ENCODE measurements around the gene DOK4. TPM values are rescaled to one million over a fixed set of nuclear protein-coding genes. Genes with fewer than 3 reads are reported as not detected.

The DOK4 gene
- total and polyA plus RNA-seq, 2 donors (not counting 1 experiment from before 2014, with no cell fraction given): 1.6 to 2.5 TPM

DNA sequence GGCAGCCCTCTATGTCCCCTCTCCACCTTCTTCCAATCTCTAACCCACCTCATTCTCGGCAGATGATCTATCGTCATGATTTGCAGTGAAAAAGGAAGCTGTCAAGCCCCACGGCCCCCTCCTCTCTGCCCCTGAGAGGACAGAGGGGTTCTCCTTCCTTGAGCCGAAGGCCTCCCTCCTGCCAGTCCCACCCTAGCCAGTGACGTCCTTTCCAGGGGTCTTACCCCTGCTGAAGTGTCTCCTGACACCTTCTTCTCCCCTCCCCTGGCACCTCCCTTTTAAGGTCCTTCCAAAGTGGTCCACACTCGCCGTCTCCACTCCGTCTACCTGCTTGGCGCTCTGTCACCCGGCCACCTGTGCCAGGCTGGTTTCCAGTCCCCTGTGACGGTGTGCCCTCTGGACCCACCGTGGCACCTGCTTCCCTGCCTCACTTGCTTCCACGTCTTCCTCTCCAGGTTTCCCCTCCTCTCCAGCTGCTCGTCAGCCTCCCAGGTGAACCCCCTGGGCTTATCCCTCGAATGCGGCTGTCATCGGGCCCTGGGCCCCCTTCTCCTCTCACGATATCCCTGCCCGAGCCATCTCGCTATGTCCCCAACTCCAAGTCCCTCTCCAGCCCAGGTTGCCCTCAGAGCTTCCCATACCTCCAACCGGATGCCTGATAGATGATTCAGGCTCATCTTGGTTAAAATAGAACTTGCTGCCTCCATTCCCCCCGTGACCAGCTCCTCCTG, 44.4 kb upstream of the DOK4 start:
- no peak for ATAC-seq (ENCODE audit: low read depth)
- Histone ChIP-seq H3K9me3 (ENCODE audit: control extremely low read depth in 1 of 3, control insufficient read depth in 2 of 3, insufficient read depth in 1 of 3, low read length in 2 of 3) (peaks cover 0 to 3% (median 0%) of the 10 kb centered on the region in 3 donors), H3K36me3 (replicated peaks in 1 of 2; ENCODE audit: control extremely low read depth in 1 of 2, control insufficient read depth in 1 of 2, extremely low read depth in 1 of 2, insufficient read depth in 2 of 2, low read length in 1 of 2) (peaks cover 0 to 7% of the 10 kb centered on the region in 2 experiments), H3K4me3 (ENCODE audit: control extremely low read depth in 1 of 5, extremely low read depth in 1 of 5, insufficient read depth in 1 of 5, low read depth in 2 of 5, low read length in 4 of 5) (peak overlapping the region in 4 of 5 experiments; percentile 4 to 20 (median 10)), H3K27me3 (replicated peaks in 1 of 4; ENCODE audit: control extremely low read depth in 1 of 4, control insufficient read depth in 3 of 4, insufficient read depth in 4 of 4, low read length in 3 of 4) (no peaks in the 10 kb centered on the region), H3K4me2 (replicated peaks; ENCODE audit: low read depth, low read length, poor library complexity, severe bottlenecking) (peak overlapping the region; percentile 77), H3K4me1 (ENCODE audit: control insufficient read depth in 2 of 2, insufficient read depth in 2 of 2, low read length in 2 of 2) (peaks cover 67 to 72% of the 10 kb centered on the region in 2 donors), H4K20me1 (ENCODE audit: control insufficient read depth, insufficient read depth, low read length, poor library complexity, severe bottlenecking) (no peaks in the 10 kb centered on the region), H2AFZ (ENCODE audit: insufficient read depth, low read depth, low read length, poor library complexity, severe bottlenecking) (peak overlapping the region; percentile 52), H3K9ac (ENCODE audit: low read length) (peak overlapping the region; percentile 50), H3K27ac (ENCODE audit: low read length in 2 of 2) (peak overlapping the region; percentile 73 to 83), H3K79me2 (ENCODE audit: control insufficient read depth, insufficient read depth, low read length) (peaks cover 22% of the 10 kb centered on the region)
- CTCF ChIA-PET: interaction anchor here (0.9 to 2.7 kb wide), 7 partner anchors 10 to 112 kb away, joined by 3 to 26 read pairs (median 5); partner anchors contain the start of genes ADGRG5 and POLR2C
- Mint-ChIP-seq H3K27me3 (no peaks in the 10 kb centered on the region), H3K9me3 (ENCODE audit: insufficient read depth) (no peaks in the 10 kb centered on the region), H3K27ac (peak overlapping the region; percentile 97), H3K4me3 (peak overlapping the region; percentile 86), H3K4me1 (peaks cover 71% of the 10 kb centered on the region)
- WGBS (ENCODE audit: insufficient coverage): 52% methylated on average over 22 of the region's 22 CpGs
- intact Hi-C loops (cut with micrococcal nuclease): loop anchor here (2.0 to 10.0 kb wide), 4 partner anchors 46 to 1106 kb away; partner anchors contain the start of genes AMFR and POLR2C
- POLR2A ChIA-PET: interaction anchor here (0.6 to 1.9 kb wide), 4 partner anchors 8 to 552 kb away, joined by 3 to 7 read pairs (median 3); partner anchors contain the start of gene ADGRG5
- TF ChIP-seq EZH2 (IDR thresholded peaks at IDR 0.05; ENCODE audit: borderline replicate concordance, insufficient read depth, low read depth, low read length, poor library complexity, severe bottlenecking): no peak
- TF ChIP-seq, protein P1, sequence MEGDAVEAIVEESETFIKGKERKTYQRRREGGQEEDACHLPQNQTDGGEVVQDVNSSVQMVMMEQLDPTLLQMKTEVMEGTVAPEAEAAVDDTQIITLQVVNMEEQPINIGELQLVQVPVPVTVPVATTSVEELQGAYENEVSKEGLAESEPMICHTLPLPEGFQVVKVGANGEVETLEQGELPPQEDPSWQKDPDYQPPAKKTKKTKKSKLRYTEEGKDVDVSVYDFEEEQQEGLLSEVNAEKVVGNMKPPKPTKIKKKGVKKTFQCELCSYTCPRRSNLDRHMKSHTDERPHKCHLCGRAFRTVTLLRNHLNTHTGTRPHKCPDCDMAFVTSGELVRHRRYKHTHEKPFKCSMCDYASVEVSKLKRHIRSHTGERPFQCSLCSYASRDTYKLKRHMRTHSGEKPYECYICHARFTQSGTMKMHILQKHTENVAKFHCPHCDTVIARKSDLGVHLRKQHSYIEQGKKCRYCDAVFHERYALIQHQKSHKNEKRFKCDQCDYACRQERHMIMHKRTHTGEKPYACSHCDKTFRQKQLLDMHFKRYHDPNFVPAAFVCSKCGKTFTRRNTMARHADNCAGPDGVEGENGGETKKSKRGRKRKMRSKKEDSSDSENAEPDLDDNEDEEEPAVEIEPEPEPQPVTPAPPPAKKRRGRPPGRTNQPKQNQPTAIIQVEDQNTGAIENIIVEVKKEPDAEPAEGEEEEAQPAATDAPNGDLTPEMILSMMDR (IDR thresholded peaks at IDR 0.05): no peak
- no peak for DNase-seq
